Muscle of back (tissue), 11 donors: Measurements from ENCODE around the gene HSPB6. TPM values are rescaled to one million over a fixed set of nuclear protein-coding genes. Genes with fewer than 3 reads are reported as not detected.

ENCODE experiments used
- DNase-seq, 3 donors: peaks; one replicate each; pipeline versions ENCODE4 v3.0.0 to v3.0.0-alpha.2; 2013
- polyA plus RNA-seq, 10 donors: library from polyadenylated mRNA; unstranded; fragments of 120-200 nt; gene quantifications; one replicate each; pipeline ENCODE4 v1.2.1, GENCODE V29; 2013; ENCODE audit not compliant: insufficient read length in 10 of 10

The HSPB6 gene
- polyA plus RNA-seq, 10 donors: 193 to 769 (median 611) TPM

DNA sequence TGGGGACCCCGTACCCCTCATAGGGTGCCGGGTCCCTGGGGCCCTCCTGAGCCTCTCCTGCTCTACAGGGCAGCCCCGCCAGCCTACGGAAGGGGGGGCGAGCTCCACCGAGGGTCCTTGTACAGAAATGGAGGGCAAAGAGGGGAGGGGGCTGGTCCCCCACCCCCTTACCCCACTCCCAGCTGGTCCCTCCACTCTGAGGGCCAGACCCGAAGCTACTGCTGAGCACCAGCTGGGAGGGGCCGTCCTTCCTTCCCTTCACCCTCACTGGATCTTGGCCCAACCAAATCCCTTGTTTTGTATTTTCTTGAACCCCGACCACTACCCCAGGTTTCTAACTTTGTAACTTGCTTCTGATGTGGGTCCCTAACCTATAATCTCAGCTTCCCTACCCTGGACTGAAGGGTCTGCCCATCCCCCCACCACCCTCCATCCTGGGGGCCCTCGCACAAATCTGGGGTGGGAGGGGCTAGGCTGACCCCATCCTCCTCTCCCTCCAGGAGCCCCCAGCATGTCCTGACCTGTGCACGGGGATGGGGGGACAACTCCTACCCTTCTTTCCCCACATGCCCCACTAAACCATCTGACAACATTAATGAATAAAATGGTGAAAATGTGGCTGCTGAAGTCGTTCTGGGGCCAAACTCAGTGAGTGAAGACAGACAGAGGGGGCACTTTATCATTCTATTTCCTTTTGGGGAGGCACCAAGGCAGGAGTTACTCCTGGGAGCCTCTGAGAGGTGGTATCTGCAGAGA is 31.6 kb upstream of the HSPB6 start:
- DNase-seq: no peak

- DNase-seq: no peak
Observed at GRCh38 chr19:35787227-35787799, 30.5 kb upstream of the HSPB6 start.

DNA sequence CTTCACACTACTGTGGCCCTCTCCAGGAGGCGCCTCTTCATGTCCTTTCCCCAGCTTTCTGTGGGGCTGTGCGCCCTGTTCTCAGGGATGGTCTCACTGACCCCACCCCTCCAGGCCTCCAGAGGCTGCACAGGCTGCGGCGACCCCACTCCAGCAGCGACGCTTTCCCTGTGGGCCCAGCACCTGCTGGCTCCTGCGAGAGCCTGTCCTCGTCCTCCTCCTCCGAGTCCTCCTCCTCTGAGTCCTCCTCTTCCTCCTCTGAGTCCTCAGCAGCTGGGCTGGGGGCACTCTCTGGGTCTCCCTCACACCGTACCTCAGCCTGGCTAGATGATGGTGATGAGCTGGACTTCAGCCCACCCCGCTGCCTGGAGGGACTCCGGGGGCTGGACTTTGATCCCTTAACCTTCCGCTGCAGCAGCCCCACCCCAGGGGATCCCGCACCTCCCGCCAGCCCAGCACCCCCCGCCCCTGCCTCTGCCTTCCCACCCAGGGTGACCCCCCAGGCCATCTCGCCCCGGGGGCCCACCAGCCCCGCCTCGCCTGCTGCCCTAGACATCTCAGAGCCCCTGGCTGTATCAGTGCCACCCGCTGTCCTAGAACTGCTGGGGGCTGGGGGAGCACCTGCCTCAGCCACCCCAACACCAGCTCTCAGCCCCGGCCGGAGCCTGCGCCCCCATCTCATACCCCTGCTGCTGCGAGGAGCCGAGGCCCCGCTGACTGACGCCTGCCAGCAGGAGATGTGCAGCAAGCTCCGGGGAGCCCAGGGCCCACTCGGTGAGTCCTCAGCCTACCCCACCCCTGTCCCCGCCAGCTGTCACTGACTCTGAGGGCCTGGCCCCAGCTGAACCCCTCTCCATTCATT is 29.7 kb upstream of the HSPB6 start:
- DNase-seq: no peak

- no peak for DNase-seq
Observed at GRCh38 chr19:35785339-35785627, 28.5 kb upstream of the HSPB6 start.

DNA sequence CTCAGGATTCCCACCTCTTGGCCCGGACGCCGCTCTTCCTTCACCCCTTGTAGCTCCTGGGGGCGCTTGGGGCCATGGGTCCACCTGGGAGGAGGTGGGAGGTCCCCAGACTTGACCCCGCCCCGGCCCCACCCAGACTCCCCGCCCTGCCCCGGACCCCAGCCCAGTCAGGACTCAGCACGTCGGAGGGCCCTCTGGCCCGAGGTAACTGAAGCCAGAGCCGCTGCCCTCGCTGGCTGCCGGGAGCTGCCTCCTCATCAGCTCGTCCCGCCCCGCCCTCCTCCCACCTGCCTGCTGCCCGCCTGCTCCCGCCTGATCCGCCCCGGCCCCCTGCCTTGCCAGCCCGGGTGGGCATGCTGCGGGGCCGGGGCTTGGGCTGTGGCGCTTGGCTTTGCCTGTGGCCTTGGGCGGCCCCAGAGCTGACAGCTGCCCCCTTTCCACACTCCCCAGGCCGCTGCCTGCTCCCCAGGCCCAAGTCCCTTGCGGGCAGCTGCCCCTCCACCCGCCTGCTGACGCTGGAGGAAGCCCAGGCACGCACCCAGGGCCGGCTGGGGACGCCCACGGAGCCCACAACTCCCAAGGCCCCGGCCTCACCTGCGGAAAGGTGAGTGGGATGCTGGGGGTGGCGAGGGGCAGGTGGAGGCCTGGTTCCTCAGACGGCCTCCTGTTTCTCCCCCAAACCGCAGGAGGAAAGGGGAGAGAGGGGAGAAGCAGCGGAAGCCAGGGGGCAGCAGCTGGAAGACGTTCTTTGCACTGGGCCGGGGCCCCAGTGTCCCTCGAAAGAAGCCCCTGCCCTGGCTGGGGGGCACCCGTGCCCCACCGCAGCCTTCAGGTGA is 27.9 kb upstream of the HSPB6 start:
- no peak for DNase-seq

- DNase-seq: no peak
Observed at GRCh38 chr19:35783469-35784434, 26.9 kb upstream of the HSPB6 start.

DNA sequence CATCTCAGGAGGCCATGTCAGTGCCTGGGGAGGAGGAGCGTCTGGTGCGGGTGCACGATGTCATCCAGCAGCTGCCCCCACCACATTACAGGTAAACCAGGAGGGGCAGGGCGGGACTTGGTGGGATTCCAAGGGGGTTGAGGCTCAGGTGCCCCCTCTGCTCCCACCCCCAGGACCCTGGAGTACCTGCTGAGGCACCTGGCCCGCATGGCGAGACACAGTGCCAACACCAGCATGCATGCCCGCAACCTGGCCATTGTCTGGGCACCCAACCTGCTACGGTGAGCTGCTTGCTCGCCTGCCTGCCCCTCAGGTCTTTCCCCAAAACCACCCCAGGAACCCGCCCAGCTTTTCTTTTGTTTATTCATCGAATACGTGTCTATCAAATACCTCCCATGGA is 25.8 kb upstream of the HSPB6 start:
- no peak for DNase-seq

GRCh38 chr19:35781650-35782049 is 24.8 kb upstream of the HSPB6 start:
- no peak for DNase-seq

- no peak for DNase-seq
Observed at GRCh38 chr19:35780717-35781116, 23.9 kb upstream of the HSPB6 start.

DNA sequence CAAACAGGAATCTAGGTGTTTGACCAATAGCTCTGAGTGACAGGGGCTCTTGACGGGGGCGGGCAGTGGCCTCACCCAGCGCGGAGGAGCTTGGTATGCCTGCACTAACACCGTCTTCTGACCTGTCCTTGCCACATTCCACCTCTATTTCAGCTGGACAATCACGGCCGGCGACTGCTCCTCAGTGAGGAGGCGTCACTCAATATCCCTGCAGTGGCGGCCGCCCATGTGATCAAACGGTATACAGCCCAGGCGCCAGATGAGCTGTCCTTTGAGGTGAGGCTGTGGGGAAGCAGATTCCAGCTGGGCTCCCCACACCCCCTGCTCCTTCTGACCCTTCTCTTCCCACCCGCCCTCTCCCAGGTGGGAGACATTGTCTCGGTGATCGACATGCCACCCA is 23.2 kb upstream of the HSPB6 start:
- no peak for DNase-seq

DNA sequence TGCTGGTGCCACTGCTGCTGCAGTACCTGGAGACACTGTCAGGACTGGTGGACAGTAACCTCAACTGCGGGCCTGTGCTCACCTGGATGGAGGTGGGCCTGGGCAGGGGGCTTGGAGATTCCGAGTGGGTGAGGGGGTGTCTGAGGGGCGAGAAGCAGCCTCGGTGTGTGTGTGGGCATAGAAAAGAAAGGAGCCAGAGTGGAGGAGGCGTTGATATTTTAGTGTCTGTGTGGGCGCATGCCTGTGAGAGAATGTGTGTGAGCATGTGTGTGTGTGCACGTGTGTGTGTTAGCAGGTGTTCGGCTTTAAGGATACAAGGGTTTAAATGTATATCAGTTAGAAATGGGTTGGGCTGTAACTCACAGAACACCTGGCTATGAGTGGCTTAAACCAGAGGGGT is 22.2 kb upstream of the HSPB6 start:
- no peak for DNase-seq

GRCh38 chr19:35777961-35778360 is 21.1 kb upstream of the HSPB6 start:
- no peak for DNase-seq

GRCh38 chr19:35777086-35777841 is 20.4 kb upstream of the HSPB6 start:
- DNase-seq: peak in 1 of 3 donors; percentile 30

- DNase-seq: peak in 1 of 3 donors; percentile 45
Observed at GRCh38 chr19:35776102-35776788, 19.4 kb upstream of the HSPB6 start.

DNA sequence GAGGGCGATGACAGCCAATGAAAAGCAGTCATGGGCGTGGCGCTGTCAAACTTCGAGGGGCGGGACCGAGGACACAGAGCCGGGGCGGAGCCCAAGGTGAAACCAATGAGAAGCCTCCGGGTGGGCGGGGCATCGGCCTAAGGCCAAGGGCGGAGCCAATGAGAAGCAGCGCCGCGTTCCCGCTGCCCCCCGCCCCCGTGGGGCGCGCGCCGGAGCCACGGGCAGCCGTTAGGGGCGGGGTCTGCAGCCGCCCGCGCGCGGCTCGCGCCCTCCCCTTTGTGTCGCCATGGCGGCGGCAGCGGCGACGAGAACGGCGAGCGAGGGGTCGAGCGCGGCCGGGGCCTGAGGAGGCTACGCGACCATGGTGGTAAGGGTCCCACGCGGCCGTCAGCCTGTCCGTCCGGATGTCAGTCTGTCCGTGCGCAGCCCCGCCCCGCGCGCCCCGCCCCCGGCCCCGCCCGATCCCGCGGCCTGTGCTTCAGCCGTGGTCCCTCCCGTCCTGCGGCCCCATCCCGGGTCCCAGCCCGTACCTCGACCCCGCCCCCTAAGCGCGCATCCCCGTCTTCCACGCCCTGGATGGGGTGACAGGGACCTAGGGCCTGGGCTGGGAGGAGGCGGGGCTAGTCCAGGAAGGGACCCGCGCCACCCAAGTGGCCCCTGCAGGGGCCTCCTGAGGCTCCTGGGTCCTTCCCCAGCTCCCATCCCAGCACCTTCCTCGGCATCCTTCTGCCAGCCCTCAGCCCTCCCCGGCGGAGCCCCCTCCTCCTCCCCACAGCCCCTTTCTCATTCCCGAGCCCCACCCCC is 18.7 kb upstream of the HSPB6 start, which contains the start of gene ARHGAP33:
TSS of gene ARHGAP33 (plus strand) at position 267 of the 804 bp plus-strand sequence. CDS start at position 362, 95 bp downstream.
- peak; percentile 97 to 99 (median 99) for DNase-seq

DNA sequence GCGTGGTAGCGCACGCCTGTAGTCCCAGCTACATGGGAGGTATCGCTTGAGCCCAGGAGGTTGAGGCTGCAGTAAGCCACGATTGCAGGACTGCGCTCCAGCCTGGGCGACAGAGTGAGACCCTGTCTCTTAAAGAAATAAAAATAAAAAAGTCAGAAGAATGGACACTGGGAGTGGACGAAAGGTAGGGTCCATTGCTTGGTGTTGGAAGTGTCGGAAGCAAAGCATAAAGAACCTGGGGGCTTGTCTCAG is 18.1 kb upstream of the HSPB6 start:
- DNase-seq: no peak

- DNase-seq: no peak
Observed at GRCh38 chr19:35774274-35775045, 17.6 kb upstream of the HSPB6 start.
